ENCODE measurements around the gene MOB3B.
"Not testable (repeated sequence)": the region's sequence is repeated elsewhere in the genome, so short reads cannot be mapped to it uniquely, and the experiment has no call there.

MOB3B gene

DNA sequence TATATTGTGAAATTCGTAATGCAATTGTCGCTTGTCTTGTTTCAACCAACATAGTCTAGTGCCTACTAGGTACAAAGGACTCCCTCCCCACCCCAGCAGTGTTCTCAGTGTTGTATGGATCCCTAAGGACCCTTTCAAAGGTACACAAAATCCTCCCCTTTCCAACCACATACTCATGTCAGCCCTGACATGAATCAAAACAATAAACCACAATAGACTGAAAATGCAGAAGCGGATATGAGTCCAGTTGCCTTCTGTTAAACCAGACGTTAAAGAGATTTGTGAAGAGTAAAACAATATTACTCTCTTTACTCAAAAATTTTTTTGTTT, 87.9 kb downstream of the MOB3B start:
- no peak for DNase-seq

DNA sequence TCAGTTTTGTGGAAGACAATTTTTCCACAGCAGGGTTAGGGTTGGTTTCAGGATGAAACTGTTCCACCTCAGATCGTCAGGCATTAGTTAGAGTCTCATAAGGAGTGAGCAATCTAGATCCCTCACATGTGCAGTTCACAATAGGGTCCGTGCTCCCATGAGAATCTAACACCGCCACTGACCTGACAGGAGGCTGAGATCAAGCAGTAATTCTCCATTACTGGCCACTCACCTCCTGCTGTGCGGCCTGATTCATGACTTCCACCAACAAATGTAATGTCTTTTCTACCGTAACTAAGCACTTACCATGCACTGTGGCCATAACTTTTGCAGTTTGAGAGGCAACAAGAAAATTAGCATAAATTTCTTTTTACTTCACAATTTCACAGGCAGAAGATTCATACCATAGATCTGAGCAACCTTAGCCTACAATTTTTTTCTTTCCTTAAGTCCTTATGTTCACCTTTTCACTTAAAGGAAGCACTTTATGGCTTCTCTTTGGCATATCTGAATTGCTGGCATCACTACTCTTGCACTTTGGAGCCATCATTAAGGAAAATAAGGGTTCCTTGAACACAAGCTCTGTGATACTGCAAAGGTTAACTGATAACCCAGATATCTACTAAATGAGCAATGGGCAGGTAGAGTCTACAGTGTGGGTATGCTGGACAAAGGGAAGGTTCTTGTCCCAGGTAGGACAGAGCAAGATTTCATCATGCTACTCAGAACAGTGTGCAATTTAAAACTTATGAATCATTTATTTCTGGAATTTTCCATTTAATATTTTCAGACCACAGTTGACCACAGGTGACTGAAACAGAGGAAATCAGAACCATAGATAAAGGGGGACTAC, 88.5 kb downstream of the MOB3B start:
- no peak for DNase-seq

DNA sequence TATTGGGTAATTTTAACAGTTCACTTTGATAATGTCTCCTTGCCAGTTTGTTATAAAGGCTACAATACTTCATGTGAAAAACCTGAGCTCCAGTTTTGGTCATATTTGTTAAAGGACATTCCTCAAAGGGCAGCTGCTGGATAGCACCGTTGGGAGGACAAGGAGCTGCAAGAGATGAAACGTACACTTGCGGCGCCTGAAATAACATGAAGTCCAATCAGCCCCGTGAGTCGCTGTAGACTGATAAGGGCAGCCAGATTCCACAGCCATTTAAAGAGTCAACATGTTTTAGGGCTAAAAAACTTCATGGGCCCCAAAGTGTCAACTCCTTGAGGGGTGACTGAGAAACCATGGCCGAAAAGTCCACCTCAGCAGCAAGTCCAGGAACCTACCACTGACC, 91.1 kb downstream of the MOB3B start:
- no peak for DNase-seq

DNA sequence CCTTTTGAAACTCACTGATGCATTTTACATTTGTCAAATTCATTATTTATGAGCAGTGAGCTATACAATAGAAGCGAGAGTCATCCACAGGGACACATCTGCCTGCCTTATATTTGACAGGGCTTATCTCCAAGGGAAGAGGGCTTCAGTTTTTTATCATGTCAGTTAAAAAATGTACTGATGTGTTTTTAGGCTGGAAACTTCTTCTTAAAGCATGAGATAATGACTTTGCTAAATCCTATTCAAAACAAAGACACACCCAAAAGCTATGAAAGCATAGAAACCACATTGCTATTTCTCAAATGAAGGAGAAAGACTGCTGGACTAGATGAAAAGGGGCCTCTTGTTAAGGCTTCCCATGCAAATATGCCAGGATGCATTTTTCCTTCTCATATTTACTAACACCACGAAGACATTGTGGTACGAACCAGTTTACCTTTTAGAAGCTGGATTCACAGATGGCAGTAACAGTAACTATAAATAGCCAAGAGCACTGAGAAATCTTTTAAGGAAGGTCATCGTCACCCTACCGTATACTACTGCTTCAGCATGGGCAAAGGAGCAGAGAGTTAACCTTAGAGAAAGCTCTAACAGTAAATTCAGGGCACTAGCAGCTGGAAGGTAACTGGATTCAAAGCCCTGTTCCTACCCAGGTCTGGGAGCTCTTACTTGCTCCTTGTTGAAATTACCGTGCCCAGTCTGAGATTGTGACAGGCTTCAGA, 91.8 kb downstream of the MOB3B start:
- no peak for DNase-seq

DNA sequence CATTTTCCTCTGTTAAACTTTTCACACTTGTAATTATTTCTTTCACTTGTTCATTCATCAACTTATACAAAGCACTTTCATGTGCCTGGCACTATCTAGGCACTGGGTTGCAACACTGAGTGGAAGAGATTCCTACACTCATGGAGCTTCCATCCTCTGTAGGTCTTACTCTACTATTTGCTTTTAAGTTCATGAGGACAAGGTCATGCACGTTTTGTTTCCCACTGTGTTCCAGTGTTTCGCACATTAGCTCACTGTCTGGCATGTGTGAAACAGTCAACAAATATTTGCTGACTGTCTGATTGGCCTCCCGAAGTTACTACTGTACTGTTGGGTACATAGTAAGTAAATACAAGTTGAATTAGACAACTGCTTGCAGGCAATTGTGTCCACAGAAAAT, 93.4 kb downstream of the MOB3B start:
- no peak for DNase-seq

DNA sequence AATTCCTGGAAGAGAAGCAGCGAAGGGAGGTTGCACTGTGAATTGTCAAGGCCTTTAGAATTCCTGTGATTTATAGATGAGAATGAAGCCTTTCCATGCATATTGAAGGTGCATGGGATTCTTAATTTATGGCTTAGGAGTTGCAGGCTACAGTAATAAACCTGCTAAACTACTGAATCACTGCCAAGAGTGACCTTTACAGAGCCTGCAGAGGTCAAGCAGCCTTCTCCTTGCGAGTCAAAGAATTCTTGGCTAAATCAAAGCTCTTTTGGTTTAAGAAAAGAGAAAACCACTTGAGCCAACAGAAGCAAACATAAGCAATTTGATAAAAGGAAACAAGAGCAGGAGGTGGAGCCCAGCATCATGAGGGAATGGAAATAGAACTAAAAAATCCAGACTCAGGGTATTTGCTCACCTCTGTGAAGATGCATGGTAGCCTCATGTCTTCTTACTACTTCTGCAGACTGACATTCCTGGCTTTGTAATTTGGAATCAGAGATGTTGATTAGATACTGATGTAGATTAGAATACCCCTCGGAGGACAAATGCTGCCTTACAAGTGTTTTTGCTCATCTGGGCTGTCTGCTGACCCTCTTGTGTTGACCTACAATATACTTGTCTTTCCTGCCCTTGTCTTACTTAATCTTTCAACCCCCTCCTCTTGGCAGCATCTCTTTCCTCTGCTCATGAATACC, 95.8 kb downstream of the MOB3B start:
- DNase-seq: no peak

DNA sequence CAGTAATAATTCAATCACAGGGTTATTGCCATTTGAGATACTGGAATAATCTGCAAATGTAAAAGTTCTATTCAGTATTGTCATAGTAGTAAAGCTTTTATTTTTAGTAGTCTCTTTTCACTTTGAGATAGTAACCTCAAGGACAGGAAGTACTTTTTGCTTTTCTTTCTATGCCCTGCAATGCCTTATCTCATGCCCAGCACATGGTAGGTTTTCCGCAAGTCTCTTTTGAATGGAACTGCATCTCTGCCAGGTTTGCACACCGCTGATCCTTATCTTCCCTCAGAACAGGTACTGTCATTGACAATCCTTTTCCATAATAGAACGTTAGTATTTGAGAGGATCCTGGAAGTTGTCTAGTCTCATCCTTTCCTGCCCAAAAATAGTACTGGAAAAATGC, 97.3 kb downstream of the MOB3B start:
- no peak for DNase-seq

DNA sequence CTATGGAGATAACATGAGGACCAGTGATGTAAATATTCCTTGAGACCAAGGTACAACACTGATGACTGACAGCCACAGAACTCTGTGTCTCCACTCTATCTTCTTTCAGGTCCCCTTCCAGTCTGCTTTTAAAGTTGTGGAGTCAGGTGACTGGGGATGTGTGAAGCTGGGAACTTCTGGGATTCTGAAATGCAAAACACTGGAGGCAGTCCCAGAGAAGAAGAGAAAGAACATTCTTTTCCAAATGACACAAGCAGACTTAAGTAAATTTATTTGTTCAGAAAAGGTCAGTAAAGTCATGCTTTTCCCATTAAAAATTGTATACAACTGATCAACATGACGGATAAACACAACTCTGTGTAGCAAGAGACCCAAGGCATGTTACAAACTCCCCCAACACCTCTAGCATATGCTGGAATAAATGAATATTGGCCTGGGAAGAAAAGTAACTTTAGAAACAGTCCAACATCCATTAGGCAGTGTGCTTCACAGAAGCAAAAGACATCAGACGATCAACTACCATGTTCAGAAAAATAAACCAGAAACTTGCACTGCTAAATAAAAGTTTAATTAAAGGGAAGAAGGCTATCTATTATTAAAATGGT, 98.0 kb downstream of the MOB3B start:
- no peak for DNase-seq

DNA sequence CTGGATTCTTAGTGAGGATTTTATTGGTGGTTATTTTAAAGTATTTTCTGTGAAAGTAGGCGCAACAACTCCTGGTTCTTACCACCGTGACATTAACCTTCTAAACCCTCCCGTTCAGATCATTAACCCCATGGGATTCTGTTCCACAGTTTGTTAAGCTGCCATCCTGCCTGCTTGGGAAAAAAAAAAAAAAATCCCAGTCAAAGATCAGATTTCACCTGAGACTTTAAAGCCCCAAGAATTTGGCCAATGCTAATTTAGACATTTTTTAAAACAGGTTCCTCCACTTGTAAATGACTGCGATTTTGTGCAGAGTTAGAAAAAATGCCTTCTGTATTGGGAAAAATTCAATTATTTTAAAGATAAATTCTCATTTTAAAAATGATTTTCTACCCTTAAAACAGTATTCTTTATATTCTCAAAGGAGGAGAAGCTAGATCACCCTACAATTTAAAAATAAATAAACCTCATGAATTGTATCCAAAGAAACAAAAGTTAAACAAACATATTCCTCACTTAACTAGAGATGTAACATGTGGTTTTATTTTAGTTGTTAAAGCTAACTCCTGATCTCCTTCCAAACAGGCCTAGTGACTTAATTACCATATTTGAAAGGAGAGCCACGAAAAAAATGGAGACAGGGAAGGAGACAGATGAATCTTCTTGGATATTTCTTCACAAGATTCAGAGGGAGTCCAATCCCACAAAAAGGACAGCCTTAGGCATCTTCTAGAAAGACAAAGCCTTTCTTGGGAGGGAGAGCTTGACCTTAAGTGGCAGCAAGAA, 98.7 kb downstream of the MOB3B start:
- DNase-seq: no peak

DNA sequence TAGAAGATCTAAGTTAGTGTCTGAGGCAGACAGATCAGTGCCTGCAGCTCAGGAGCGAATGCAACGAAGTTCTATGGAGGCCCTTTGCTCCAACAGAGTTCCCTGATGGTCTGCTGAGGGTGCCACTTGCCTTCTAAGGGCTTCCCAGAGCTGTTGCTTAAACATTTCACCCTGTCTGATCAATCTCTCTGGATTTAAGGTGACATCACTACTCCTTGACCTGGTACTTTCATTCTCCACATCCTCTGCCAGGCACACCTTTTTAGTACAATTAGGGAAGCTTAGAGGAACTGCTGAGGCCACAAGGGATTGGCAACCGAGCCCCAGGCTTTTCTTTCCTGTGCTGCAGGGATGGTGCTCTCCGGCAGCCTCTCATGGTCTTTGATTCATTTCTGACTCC, 99.7 kb downstream of the MOB3B start:
- no peak for DNase-seq

DNA sequence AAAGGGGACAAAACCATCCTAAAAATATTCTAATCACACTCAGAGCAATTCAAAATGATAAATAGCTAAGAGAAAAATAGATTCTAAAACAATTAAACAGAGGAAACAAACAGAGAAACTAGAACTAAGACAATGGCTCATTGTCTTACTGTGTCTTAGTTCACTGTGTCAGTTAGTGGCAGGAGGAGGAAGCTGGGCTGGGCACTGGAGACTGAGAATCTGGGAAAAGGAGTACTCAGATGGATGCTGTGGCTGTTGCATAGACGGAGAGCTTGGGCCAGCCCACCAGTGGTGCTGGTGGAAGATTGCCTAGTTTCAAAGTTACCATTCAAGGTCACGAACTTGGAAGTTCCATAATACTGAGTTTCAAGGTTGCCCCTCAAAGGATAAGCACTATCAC, 100.2 kb downstream of the MOB3B start:
- no peak for DNase-seq

DNA sequence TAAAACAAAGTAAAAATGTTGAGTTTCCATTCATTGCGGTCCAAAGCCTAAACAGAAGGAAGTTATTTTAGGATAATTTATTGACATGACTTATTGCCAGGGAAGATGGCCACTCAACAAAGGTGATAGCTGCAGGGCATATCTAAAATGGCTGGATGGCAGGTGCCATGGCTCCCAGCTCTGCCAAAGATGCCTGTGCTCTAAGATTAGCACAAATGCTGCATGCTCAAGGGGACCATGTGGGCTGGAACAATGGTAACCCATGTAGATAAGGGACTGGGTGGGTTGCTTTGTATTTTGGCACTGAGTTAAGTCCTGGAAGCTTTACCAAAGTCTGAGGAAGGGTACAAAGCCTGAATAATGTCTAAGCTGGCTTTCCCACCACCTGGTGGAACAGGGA, 101.1 kb downstream of the MOB3B start:
- no peak for DNase-seq

DNA sequence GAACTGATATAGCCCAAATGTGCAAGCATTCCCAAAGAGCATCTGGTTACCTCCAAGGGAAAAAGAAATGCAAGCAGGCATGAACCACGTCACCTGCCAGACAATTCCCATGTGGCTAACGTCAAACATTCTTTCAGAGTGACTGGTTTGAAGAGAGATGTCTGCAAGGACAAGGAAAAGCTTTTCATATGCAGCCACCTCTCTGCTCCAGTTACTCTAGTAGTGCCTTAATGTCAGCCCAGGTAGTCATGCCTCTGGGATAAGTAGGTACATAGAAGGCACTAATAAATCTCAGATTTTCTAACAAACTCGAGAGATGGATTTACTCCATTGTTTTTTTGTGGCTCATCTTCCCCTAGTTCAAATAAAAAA, 102.4 kb downstream of the MOB3B start:
- DNase-seq: no peak

DNA sequence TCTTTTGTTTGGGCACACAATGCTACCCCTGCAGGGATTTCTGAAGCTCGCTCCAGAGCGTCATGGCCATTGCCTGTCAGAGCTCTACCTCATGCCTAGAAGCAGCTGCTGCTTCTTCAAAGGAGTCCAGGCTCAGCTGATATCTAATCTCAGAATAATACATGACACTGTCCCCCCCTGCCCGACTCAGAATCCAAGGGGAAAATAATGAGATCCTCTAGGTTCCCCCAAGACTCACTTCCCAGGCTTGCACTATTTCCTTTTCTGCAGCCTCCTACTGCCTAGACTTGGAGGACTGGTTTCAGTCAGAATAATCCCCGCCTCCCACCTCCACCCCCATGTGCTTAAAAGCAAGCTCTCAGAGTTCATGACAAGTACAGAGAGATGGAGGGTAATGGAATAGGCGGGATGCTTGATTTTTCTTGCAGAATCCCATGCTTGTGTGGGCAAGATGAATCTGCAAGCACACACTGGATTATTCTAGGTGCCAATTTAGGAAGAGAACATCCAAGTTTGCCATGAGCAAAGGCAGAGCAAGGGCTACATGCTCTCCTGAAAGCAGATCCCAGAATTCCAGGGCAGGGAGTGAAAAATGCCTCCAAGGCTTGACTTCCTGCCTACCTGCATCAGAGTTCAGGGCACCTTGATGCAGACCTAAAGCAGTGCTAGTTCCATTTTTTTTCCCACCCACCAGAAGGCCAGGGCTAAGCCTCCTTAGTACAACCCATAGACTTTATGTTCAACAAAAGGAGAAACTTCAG, 102.9 kb downstream of the MOB3B start:
- DNase-seq: no peak

DNA sequence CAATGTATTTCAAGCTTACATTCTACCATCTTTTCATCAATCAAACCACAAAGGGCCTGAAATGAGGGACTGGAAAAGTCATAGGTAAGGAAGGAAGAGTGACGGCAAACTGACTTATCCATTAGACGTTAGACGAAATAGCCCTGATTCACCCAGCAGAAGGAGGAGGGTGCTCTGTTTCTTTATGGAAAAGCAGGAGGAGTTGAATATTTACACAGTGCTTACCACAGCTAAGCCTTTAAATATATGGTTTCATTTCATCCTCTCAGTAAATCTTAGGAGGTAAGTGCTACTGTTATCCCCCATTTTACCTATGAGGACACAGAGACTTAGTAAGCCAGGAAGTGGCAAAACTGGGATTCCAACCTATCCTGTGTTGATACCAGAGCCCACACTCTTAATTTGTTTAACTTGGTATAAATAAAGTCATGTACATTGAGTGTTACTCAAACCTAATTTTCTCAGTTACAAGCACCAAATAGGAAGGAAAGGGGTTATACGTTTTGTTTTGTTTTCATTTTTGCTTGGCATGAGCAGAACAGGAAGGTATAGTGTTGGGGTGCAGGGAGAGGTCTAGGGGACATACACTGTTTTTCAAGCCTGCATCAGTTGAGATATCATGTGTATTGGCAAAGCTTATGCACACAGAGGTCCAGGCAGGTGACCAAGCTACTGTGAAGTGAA, 103.6 kb downstream of the MOB3B start:
- no peak for DNase-seq

DNA sequence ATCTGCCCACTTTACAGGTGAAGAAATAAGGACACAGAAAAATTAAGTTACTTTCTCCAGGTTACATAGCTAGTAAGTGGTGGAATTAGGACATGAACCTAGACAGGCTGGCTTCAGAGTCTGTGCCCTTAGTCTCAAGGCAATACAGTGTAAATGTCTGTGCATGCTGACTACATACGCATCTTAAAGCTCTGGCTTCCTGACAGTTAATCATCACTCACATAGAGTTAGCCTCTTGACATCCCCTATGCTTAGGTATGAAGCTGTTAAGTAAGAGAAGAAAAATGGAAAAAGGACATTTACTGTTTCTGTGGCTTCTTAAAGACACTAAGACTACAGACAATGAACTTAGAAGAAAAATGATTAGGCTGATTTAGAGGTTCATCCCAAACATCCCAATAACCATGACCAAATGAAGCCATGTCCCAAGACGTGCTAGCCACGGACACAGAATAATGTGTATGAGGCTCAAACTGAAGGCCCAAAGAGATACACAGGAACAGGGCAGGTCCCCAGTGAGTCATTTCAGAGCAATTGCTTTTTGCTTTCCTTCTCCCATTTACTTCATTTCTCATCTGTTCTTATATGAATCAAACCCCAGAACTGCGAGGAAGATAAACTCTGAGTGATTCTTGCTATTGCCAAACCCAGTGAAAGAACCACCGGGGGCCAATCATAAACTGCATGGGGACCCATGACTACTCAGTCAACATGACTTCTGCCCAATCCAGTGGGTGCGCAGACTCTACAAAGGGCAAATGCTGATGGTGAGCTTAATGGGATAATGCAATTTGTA, 105.5 kb downstream of the MOB3B start:
- DNase-seq: no peak

DNA sequence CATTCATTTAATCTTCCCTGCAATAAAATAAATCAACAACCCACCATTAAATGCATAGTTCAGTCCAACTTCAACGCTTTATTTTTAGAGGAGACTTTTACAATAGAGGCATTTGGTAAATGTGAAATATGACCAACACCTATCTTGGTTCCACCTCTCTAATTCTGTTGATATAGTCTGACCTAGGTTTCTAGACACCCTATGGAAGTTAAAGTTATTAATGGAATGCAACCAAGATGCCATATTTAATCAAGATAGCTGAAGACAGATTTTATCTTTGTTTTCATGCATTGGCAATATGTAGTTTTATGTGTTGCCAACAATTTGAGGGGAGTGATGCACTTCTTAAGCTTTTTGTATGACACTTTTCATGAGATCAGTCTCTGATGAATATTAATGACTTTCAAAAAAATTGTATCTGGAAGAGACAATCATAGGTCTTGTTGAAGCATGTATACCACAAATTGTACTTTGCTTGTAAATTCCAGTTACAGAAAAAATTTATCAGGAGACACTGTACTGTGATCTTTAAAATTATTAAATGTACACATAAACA, 107.3 kb downstream of the MOB3B start:
- no peak for DNase-seq

DNA sequence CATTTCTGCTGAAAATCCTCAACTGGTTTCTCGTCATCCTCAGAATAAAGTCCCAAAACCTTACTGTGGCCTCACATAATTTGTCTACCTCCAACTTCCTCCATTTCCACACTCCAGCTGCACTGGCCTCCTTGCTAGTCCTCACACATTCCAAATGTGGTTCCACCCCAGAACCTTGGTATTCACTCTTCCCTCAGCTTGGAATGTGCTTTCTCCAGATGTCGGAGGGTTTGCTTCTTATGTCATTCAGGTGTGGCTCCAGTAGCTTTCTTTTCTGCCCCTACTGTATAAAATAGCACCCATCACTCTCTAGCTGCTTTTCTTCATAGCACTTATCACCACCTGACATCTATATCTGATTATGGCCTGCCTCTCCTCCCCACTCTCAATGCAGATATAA, 108.0 kb downstream of the MOB3B start:
- DNase-seq: no peak

DNA sequence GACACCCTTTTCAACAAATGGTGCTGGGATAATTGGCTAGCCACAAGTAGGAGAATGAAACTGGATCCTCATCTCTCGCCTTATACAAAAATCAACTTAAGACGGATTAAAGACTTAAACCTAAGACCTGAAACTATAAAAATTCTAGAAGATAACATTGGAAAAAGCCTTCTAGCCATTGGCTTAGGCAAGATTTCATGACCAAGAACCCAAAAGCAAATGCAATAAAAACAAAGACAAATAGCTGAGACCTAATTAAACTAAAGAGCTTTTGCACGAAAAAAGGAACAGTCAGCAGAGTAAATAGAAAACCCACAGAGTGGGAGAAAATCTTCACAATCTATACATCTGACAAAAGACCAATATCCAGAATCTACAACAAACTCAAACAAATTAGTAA, 110.1 kb downstream of the MOB3B start:
- not testable (repeated sequence) for DNase-seq

DNA sequence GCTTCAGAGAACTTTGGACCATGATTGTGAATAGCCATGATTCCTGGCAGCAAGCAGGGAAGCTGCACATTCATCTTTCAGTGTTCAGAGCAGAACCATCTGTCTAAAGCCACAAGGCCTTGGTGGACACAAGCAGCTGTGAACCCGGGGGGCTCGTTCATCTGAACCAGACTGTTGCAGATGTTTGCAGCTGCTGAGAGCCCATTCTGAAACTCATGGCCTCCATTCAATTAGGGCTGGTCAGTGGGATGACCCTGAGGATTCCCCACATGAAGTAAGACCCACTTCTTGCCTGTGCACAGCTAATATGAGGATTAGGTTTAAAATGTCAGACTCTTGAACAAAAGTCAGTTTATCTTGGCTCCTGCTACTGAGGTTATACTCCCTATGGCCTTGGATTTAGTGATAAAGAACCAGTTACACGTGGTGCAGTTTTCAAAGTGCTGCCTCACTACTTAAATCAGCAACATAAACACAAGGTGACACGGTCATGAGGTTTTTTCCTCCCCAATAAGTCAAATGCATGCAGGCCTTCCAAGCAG, 115.3 kb downstream of the MOB3B start:
- no peak for DNase-seq
